ENCODE data around the gene PCDHB15.
"Not testable (repeated sequence)": the region's sequence is repeated elsewhere in the genome, so short reads cannot be mapped to it uniquely, and the experiment has no call there.

PCDHB15 gene

DNA sequence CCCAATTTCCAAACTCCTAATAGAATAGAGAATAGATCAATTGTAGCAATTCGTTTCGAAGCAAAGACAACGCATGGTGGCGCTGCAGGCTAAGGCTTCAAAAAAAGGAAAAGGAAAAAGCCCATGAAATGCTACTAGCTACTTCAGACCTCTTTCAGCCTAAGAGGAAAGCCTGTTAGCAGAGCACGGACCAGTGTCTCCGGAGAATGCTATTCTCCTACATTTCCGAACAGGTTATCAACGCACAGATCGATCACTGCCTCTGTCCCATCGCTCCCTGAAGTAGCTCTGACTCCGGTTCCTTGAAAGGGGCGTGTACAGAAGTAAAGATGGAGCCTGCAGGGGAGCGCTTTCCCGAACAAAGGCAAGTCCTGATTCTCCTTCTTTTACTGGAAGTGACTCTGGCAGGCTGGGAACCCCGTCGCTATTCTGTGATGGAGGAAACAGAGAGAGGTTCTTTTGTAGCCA lies at the start of gene PCDHB15:
PCDHB15 (plus strand) TSS at position 146 of the 468 bp plus-strand sequence; CDS start at position 330, 184 bp downstream.
- no peak for DNase-seq (ENCODE audit: low read depth)

DNA sequence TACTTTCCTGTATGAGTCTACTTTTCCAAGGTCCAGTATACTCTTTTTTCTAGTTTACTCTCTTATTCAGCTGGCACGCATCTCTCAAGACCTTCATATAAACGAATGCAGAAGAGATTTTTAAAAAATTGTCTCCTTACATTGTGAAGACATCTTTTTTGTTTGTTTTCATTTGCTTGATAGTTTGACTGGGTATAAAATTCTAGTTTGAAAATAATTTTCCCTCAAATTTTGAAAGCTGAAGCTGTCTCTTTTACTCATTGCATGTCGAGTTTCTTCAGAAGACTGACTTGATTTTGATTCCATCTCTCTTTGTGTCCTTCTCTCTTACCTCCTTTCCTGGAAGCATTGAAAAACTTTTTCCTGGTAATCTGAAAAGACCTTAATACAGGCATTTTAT lies 48.8 kb upstream of the PCDHB15 start:
- no peak for DNase-seq (ENCODE audit: low read depth)

DNA sequence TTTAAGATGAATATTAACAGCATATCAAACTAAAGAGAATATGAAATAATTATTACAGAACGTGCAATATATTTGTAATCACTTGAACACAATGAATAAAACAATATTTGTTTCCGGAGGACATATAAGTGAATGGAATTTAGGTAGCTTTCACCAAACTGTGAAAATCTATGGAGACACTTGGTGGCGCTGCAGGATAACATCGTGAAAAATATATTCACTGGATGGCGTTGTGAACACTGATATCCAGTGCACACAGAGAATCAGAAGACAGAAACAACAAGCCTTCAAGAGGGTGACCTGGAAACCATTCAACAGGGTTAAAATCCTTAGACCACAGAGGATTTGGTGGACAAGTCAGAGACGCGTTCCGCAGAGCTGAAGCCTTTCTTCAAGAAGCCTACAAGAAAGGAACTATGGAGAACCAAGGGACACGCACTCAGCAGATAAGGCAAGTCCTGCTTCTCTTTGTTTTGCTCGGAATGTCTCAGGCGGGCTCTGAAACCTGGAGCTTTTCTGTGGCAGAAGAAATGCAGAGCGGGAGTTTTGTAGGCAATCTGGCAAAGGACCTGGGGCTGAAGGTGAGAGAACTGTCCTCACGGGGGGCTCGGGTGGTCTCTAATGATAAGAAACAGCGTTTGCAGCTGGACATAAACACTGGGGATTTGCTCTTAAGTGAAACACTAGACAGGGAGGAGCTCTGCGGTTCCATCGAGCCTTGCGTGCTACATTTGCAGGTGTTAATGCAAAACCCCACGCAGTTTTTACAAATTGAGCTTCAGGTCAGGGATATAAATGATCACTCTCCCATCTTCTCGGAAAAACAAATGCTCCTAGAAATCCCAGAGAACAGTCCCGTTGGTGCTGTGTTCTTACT lies 45.6 kb upstream of the PCDHB15 start, which contains the start of gene PCDHB11:
PCDHB11 (plus strand) TSS at position 269 of the 877 bp plus-strand sequence; CDS start at position 417, 148 bp downstream.
- no peak for DNase-seq (ENCODE audit: low read depth)

DNA sequence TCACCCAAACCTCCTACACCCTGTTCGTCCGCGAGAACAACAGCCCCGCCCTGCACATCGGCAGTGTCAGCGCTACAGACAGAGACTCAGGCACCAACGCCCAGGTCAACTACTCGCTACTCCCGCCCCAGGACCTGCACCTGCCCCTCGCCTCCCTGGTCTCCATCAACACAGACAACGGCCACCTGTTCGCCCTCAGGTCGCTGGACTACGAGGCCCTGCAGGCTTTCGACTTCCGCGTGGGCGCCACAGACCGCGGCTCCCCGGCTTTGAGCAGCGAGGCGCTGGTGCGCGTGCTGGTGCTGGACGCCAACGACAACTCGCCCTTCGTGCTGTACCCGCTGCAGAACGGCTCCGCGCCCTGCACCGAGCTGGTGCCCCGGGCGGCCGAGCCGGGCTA lies 44.1 kb upstream of the PCDHB15 start:
- not testable (repeated sequence) for DNase-seq (ENCODE audit: low read depth)

DNA sequence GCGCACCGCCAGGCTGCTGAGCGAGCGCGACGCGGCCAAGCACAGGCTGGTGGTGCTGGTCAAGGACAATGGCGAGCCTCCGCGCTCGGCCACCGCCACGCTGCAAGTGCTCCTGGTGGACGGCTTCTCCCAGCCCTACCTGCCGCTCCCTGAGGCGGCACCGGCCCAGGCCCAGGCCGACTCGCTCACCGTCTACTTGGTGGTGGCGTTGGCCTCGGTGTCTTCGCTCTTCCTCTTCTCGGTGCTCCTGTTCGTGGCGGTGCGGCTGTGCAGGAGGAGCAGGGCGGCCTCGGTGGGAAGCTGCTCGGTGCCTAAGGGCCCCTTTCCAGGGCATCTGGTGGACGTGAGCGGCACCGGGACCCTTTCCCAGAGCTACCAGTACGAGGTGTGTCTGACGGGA lies 43.5 kb upstream of the PCDHB15 start:
- DNase-seq (ENCODE audit: low read depth): not testable (repeated sequence)

DNA sequence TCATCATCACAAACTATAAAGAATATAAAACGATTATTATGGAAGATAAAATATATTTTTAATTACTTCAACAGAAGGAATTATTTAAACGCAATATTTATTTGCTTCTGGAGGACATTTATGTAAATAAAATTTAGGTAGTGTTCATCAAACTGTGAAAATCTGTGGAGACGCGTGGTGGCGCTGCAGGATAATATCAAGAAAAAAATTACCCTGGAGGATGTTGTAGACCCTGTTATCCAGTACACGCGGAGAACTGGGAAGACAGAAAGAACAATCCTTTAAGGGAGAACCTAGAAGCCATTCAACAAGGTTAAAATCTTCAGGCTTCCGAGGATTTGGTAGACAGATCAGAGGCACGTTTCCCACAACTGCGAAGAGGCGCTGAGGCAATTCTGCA lies 36.7 kb upstream of the PCDHB15 start, which contains the start of gene PCDHB12:
PCDHB12 (plus strand) TSS at position 242 of the 400 bp plus-strand sequence. CDS start 189 bp downstream, outside the sequence.
- DNase-seq (ENCODE audit: low read depth): no peak

DNA sequence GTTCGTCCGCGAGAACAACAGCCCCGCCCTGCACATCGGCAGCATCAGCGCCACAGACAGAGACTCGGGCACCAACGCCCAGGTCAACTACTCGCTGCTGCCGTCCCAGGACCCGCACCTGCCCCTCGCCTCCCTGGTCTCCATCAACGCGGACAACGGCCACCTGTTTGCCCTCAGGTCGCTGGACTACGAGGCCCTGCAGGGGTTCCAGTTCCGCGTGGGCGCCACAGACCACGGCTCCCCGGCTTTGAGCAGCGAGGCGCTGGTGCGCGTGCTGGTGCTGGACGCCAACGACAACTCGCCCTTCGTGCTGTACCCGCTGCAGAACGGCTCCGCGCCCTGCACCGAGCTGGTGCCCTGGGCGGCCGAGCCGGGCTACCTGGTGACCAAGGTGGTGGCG lies 34.9 kb upstream of the PCDHB15 start:
- DNase-seq (ENCODE audit: low read depth): not testable (repeated sequence)

DNA sequence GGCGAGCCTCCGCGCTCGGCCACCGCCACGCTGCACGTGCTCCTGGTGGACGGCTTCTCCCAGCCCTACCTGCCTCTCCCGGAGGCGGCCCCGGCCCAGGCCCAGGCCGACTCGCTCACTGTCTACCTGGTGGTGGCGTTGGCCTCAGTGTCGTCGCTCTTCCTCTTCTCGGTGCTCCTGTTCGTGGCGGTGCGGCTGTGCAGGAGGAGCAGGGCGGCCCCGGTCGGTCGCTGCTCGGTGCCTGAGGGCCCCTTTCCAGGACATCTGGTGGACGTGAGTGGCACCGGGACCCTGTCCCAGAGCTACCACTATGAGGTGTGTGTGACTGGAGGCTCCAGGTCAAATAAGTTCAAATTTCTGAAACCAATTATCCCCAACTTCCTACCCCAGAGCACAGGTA lies 34.3 kb upstream of the PCDHB15 start:
- DNase-seq (ENCODE audit: low read depth): not testable (repeated sequence)

DNA sequence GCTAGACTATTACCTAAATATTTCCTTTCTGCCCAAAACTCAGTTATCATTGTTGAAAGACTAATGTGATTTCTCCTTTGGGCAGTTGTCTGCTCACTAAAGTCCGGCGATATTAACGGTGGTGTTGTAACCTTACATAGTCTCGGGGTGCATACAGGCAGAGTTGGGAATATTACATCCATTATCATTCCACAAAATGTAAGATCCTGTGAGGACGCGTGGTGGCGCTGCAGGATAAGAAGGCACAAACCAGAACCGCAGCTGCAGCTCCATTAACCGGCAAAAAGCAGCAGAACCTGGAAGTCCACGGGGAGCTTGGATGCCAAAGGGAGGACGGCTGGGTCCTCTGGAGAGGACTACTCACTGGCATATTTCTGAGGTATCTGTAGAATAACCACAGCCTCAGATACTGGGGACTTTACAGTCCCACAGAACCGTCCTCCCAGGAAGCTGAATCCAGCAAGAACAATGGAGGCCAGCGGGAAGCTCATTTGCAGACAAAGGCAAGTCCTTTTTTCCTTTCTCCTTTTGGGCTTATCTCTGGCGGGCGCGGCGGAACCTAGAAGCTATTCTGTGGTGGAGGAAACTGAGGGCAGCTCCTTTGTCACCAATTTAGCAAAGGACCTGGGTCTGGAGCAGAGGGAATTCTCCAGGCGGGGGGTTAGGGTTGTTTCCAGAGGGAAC lies 31.4 kb upstream of the PCDHB15 start, which contains the start of gene PCDHB13:
PCDHB13 (plus strand) TSS at position 264 of the 684 bp plus-strand sequence; CDS start at position 469, 205 bp downstream.
- DNase-seq (ENCODE audit: low read depth): not testable (repeated sequence)

DNA sequence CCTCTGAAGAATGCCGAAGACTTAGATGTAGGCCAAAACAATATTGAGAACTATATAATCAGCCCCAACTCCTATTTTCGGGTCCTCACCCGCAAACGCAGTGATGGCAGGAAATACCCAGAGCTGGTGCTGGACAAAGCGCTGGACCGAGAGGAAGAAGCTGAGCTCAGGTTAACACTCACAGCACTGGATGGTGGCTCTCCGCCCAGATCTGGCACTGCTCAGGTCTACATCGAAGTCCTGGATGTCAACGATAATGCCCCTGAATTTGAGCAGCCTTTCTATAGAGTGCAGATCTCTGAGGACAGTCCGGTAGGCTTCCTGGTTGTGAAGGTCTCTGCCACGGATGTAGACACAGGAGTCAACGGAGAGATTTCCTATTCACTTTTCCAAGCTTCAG lies 30.6 kb upstream of the PCDHB15 start:
- DNase-seq (ENCODE audit: low read depth): not testable (repeated sequence)

DNA sequence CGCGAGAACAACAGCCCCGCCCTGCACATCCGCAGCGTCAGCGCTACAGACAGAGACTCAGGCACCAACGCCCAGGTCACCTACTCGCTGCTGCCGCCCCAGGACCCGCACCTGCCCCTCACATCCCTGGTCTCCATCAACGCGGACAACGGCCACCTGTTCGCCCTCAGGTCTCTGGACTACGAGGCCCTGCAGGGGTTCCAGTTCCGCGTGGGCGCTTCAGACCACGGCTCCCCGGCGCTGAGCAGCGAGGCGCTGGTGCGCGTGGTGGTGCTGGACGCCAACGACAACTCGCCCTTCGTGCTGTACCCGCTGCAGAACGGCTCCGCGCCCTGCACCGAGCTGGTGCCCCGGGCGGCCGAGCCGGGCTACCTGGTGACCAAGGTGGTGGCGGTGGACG lies 29.7 kb upstream of the PCDHB15 start:
- DNase-seq (ENCODE audit: low read depth): not testable (repeated sequence)

DNA sequence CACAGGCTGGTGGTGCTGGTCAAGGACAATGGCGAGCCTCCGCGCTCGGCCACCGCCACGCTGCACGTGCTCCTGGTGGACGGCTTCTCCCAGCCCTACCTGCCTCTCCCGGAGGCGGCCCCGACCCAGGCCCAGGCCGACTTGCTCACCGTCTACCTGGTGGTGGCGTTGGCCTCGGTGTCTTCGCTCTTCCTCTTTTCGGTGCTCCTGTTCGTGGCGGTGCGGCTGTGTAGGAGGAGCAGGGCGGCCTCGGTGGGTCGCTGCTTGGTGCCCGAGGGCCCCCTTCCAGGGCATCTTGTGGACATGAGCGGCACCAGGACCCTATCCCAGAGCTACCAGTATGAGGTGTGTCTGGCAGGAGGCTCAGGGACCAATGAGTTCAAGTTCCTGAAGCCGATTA lies 29.2 kb upstream of the PCDHB15 start:
- DNase-seq (ENCODE audit: low read depth): not testable (repeated sequence)

DNA sequence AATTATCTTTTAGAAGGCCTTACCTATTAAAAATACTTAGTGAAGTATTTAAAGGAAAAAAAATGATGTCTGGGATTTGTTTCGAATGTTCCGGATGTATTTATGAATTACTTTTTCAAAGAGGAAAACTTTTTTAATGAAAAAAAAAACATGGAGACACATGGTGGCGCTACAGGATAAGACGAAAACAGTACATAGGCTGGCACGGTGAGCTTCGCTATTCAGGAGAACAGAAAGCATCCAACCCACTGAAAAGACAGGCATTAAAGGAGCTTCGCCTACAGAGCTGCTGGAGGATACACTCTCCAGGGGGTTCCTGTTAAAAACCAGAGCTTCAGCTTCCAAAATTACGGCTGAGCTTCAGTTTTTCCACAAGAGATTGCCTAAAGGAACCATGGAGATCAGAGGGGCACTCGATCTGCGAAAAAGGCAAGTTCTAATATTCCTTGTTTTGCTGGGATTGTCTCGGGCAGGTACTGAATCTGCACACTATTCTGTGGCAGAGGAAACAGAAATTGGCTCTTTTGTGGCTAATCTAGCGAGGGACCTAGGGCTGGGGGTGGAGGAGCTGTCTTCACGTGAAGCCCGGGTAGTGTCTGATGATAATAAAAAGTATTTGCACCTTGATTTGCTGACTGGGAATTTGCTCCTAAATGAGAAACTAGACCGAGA lies 21.9 kb upstream of the PCDHB15 start, which contains the start of gene PCDHB14:
PCDHB14 (plus strand) TSS at position 232 of the 672 bp plus-strand sequence; CDS start at position 395, 163 bp downstream.
- no peak for DNase-seq (ENCODE audit: low read depth)

DNA sequence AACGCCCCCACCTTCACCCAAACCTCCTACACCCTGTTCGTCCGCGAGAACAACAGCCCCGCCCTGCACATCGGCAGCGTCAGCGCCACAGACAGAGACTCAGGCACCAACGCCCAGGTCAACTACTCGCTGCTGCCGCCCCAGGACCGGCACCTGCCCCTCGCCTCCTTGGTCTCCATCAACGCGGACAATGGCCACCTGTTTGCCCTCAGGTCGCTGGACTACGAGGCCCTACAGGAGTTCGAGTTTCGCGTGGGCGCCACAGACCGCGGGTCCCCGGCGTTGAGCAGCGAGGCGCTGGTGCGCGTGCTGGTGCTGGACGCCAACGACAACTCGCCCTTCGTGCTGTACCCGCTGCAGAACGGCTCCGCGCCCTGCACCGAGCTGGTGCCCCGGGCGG lies 20.4 kb upstream of the PCDHB15 start:
- not testable (repeated sequence) for DNase-seq (ENCODE audit: low read depth)

DNA sequence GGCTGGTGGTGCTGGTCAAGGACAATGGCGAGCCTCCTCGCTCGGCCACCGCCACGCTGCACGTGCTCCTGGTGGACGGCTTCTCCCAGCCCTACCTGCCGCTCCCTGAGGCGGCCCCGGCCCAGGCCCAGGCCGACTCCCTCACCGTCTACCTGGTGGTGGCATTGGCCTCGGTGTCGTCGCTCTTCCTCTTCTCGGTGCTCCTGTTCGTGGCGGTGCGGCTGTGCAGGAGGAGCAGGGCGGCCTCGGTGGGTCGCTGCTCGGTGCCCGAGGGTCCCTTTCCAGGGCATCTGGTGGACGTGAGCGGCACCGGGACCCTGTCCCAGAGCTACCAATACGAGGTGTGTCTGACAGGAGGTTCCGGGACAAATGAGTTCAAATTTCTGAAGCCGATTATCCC lies 19.8 kb upstream of the PCDHB15 start:
- DNase-seq (ENCODE audit: low read depth): not testable (repeated sequence)

DNA sequence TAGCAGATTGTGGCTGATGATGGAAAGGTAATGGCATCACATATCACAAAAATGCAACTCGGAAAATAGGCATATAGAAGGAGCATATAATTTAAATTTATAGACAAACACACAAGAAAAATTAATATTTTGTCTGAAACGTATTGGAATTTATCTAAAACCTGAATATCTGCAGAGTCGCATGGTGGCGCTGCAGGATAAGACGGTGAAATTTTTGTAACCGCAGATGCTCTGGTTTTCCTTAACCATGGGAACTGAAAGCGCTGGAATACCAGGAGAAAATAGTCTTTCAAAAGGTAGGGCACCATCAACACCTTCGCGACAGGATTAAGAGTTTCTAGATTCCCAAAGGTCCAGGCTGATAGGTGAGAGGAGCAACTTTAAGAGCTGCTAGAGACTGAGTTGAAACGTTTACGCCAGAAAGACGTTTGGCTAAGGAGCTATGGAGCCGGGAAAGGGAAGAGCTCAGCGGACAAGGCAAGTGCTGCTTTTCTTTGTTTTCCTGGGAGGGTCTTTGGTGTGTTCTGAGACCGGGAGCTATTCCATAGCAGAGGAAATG lies 11.0 kb upstream of the PCDHB15 start:
- no peak for DNase-seq (ENCODE audit: low read depth)

DNA sequence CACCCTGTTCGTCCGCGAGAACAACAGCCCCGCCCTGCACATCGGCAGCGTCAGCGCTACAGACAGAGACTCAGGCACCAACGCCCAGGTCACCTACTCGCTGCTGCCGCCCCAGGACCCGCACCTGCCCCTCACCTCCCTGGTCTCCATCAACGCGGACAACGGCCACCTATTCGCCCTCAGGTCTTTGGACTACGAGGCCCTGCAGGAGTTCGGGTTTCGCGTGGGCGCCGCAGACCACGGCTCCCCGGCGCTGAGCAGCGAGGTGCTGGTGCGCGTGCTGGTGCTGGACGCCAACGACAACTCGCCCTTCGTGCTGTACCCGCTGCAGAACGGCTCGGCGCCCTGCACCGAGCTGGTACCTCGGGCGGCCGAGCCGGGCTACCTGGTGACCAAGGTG lies 9.3 kb upstream of the PCDHB15 start:
- DNase-seq (ENCODE audit: low read depth): not testable (repeated sequence)

DNA sequence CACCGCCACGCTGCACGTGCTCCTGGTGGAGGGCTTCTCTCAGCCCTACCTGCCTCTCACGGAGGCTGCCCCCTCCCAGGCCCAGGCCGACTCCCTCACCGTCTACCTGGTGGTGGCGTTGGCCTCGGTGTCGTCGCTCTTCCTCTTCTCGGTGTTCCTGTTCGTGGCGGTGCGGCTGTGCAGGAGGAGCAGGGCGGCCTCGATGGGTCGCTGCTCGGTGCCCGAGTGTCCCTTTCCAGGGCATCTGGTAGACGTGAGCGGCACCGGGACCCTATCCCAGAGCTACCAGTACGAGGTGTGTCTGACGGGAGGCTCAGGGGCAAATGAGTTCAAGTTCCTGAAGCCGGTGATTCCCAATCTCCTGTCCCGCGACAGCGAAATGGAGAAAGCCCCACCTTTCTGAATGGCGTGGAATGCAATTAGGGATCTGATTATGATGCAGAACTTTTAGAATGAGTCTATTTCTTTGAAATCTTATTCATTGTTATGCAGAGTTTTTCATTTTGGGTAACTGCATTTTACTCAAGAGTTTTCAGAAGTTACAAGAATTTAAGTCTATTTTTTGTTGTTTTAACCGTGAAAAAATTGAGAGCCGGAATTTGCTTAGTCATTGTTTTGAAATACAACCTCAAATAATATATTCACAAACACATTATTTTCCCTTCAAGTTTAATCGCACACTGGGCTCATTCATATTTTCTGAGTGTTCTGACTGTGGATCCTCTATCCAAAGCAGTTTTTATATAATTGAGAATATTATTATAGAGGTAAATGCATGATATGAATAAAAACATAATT lies 8.5 kb upstream of the PCDHB15 start:
- DNase-seq (ENCODE audit: low read depth): no peak

DNA sequence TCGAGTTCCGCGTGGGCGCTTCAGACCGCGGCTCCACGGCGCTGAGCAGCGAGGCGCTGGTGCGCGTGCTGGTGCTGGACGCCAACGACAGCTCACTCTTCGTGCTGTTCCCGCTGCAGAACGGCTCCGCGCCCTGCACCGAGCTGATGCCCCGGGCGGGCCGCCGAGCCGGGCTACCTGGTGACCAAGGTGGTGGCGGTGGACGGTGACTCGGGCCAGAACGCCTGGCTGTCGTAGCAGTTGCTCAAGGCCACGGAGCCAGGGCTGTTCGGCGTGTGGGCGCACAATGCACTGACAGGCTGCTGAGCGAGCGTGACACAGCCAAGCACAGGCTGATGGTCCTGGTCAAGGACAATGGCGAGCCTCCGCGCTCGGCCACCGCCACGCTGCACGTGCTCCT lies 3.7 kb upstream of the PCDHB15 start:
- DNase-seq (ENCODE audit: low read depth): no peak

DNA sequence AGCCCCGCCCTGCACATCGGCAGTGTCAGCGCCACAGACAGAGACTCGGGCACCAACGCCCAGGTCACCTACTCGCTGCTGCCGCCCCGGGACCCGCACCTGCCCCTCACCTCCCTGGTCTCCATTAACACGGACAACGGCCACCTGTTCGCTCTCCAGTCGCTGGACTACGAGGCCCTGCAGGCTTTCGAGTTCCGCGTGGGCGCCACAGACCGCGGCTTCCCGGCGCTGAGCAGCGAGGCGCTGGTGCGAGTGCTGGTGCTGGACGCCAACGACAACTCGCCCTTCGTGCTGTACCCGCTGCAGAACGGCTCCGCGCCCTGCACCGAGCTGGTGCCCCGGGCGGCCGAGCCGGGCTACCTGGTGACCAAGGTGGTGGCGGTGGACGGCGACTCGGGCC lies 1.8 kb downstream of the PCDHB15 start:
- not testable (repeated sequence) for DNase-seq (ENCODE audit: low read depth)

DNA sequence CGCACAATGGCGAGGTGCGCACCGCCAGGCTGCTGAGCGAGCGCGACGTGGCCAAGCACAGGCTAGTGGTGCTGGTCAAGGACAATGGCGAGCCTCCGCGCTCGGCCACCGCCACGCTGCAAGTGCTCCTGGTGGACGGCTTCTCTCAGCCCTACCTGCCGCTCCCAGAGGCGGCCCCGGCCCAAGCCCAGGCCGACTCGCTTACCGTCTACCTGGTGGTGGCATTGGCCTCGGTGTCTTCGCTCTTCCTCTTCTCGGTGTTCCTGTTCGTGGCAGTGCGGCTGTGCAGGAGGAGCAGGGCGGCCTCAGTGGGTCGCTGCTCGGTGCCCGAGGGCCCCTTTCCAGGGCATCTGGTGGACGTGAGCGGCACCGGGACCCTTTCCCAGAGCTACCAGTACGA lies 2.2 kb downstream of the PCDHB15 start:
- DNase-seq (ENCODE audit: low read depth): not testable (repeated sequence)

All from activated T-helper 1 cell treated with Interleukin-2 at 50 U/mL for 16 hours (primary cell).